Measurements from ENCODE around the gene CTTNBP2.

The CTTNBP2 gene

GRCh38 chr7:117816727-117817126 is 56.5 kb downstream of the CTTNBP2 start:
- DNase-seq: no peak

- no peak for DNase-seq
These were observed 61.5 kb downstream of the CTTNBP2 start for GRCh38 chr7:117811696-117812095.

- no peak for DNase-seq
These were observed 62.4 kb downstream of the CTTNBP2 start for GRCh38 chr7:117810642-117811512.

GRCh38 chr7:117809958-117810357 is 63.3 kb downstream of the CTTNBP2 start:
- DNase-seq: no peak

- no peak for DNase-seq
These were observed 64.1 kb downstream of the CTTNBP2 start for GRCh38 chr7:117808910-117809705.

- no peak for DNase-seq
These were observed 64.9 kb downstream of the CTTNBP2 start for GRCh38 chr7:117808341-117808757.

- no peak for DNase-seq
These were observed 65.6 kb downstream of the CTTNBP2 start for GRCh38 chr7:117807676-117808075.

- DNase-seq: no peak
These were observed 67.2 kb downstream of the CTTNBP2 start for GRCh38 chr7:117806011-117806410.

- no peak for DNase-seq
These were observed 68.0 kb downstream of the CTTNBP2 start for GRCh38 chr7:117805241-117805640.

GRCh38 chr7:117803476-117803875 is 69.8 kb downstream of the CTTNBP2 start:
- DNase-seq: no peak

GRCh38 chr7:117802660-117803059 is 70.6 kb downstream of the CTTNBP2 start:
- DNase-seq: no peak

GRCh38 chr7:117800841-117801240 is 72.4 kb downstream of the CTTNBP2 start:
- DNase-seq: no peak

- DNase-seq: no peak
These were observed 72.8 kb downstream of the CTTNBP2 start for GRCh38 chr7:117800406-117800805.

GRCh38 chr7:117796889-117797288 is 76.4 kb downstream of the CTTNBP2 start:
- no peak for DNase-seq

GRCh38 chr7:117793976-117794375 is 79.3 kb downstream of the CTTNBP2 start:
- DNase-seq: no peak

GRCh38 chr7:117793521-117793920 is 79.7 kb downstream of the CTTNBP2 start:
- no peak for DNase-seq

- no peak for DNase-seq
These were observed 81.1 kb downstream of the CTTNBP2 start for GRCh38 chr7:117791877-117792780.

GRCh38 chr7:117790731-117791130 is 82.5 kb downstream of the CTTNBP2 start:
- DNase-seq: no peak

GRCh38 chr7:117790251-117790650 is 83.0 kb downstream of the CTTNBP2 start:
- no peak for DNase-seq

- DNase-seq: no peak
These were observed 87.8 kb downstream of the CTTNBP2 start for GRCh38 chr7:117785431-117785830.

GRCh38 chr7:117784315-117784714 is 88.9 kb downstream of the CTTNBP2 start:
- no peak for DNase-seq

GRCh38 chr7:117782761-117783160 is 90.5 kb downstream of the CTTNBP2 start:
- DNase-seq: no peak

- no peak for DNase-seq
These were observed 91.5 kb downstream of the CTTNBP2 start for GRCh38 chr7:117781707-117782106.
